ENCODE data around the gene FGA. TPM values are rescaled to one million over a fixed set of nuclear protein-coding genes. Genes with fewer than 3 reads are reported as not detected.

The FGA gene
- total RNA-seq, 1 experiment from 2014 or later = not detected

DNA sequence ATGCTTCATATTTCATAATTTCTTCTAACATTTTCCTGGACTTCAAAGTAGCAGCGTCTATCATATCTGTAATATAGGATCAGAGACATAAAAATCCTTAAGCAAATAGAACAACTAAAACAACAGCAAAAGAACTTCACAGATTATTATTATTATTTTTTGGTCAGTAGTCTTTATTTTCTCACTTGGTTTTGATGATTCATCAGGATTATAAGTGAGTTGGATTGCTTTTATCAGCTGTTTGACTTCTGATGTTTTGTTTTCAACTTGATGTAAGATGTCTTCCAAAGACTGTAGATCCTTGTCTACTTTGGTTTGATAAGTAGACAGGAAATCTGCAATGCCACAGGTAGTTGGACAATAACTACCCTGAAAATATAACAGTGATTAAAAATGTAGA lies 21.3 kb upstream of the FGA start:
- no peak overlapping the region for H3K27ac ChIP-seq (ENCODE audit: low read length)
- no peaks in the 10 kb centered on the region for H3K27me3 ChIP-seq (ENCODE audit: low read length)
- H3K9me2 ChIP-seq (replicated peaks; ENCODE audit: low read length) = no peaks in the 10 kb centered on the region
- no peak overlapping the region for H2AFZ ChIP-seq (ENCODE audit: low read length)
- no peak for DNase-seq
- H3K79me2 ChIP-seq (ENCODE audit: low read length) = no peaks in the 10 kb centered on the region
- no peak overlapping the region for H3K4me2 ChIP-seq (ENCODE audit: low read length)
- intact Hi-C loops (cut with micrococcal nuclease) = no loop called here
- no peaks in the 10 kb centered on the region for H3F3A ChIP-seq (ENCODE audit: low read length, unreplicated experiment)
- BruUV-seq (replicated peaks) = no TSS peak
- ChIA-PET POLR2A (ENCODE audit: unreplicated experiment) (interaction anchor here (0.6 kb wide), 1 partner anchor 209 kb away, joined by 3 read pairs; no protein-coding TSS in a partner anchor), CTCF (no interaction called here)
- H3K36me3 ChIP-seq (ENCODE audit: low read depth, low read length) = no peaks in the 10 kb centered on the region
- H3K9me3 ChIP-seq (ENCODE audit: low read length) = no peaks in the 10 kb centered on the region
- no peak overlapping the region for H3K4me3 ChIP-seq (ENCODE audit: low read length)
- ATAC-seq = no peak
- TF ChIP-seq EZH2phosphoT487 (IDR thresholded peaks at IDR 0.05; ENCODE audit: borderline replicate concordance, low read length) (no peak), EZH2 (IDR thresholded peaks at IDR 0.05; ENCODE audit: low read length, unreplicated experiment) (no peak)
- TF ChIP-seq, protein P1, sequence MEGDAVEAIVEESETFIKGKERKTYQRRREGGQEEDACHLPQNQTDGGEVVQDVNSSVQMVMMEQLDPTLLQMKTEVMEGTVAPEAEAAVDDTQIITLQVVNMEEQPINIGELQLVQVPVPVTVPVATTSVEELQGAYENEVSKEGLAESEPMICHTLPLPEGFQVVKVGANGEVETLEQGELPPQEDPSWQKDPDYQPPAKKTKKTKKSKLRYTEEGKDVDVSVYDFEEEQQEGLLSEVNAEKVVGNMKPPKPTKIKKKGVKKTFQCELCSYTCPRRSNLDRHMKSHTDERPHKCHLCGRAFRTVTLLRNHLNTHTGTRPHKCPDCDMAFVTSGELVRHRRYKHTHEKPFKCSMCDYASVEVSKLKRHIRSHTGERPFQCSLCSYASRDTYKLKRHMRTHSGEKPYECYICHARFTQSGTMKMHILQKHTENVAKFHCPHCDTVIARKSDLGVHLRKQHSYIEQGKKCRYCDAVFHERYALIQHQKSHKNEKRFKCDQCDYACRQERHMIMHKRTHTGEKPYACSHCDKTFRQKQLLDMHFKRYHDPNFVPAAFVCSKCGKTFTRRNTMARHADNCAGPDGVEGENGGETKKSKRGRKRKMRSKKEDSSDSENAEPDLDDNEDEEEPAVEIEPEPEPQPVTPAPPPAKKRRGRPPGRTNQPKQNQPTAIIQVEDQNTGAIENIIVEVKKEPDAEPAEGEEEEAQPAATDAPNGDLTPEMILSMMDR (conservative IDR thresholded peaks at IDR 0.05; ENCODE audit: low read depth, low read length) = no peak
- no peak overlapping the region for H3K9ac ChIP-seq (ENCODE audit: low read length)
- no peaks in the 10 kb centered on the region for H4K20me1 ChIP-seq (ENCODE audit: low read length)
- no peaks in the 10 kb centered on the region for H3K4me1 ChIP-seq (ENCODE audit: insufficient read depth, low read length)

GRCh38 chr4:154610582-154610981 lies 20.0 kb upstream of the FGA start:
- H3K9me3 ChIP-seq (ENCODE audit: low read length) = no peaks in the 10 kb centered on the region
- no peak overlapping the region for H3K9ac ChIP-seq (ENCODE audit: low read length)
- no peak overlapping the region for H3K27ac ChIP-seq (ENCODE audit: low read length)
- no peak overlapping the region for H3K4me2 ChIP-seq (ENCODE audit: low read length)
- CTCF ChIA-PET = no interaction called here
- intact Hi-C loops (cut with micrococcal nuclease) = no loop called here
- BruUV-seq (replicated peaks) = no TSS peak
- H3K27me3 ChIP-seq (ENCODE audit: low read length) = no peaks in the 10 kb centered on the region
- no peak overlapping the region for H2AFZ ChIP-seq (ENCODE audit: low read length)
- no peaks in the 10 kb centered on the region for H3K79me2 ChIP-seq (ENCODE audit: low read length)
- no peaks in the 10 kb centered on the region for H3K4me1 ChIP-seq (ENCODE audit: insufficient read depth, low read length)
- TF ChIP-seq EZH2 (IDR thresholded peaks at IDR 0.05; ENCODE audit: low read length, unreplicated experiment) = no peak
- H3F3A ChIP-seq (ENCODE audit: low read length, unreplicated experiment) = no peaks in the 10 kb centered on the region
- H3K4me3 ChIP-seq (ENCODE audit: low read length) = no peak overlapping the region
- ATAC-seq = no peak
- H3K36me3 ChIP-seq (ENCODE audit: low read depth, low read length) = no peaks in the 10 kb centered on the region
- POLR2A ChIA-PET (ENCODE audit: unreplicated experiment) = no interaction called here
- no peaks in the 10 kb centered on the region for H3K9me2 ChIP-seq (replicated peaks; ENCODE audit: low read length)
- no peaks in the 10 kb centered on the region for H4K20me1 ChIP-seq (ENCODE audit: low read length)
- DNase-seq = no peak

- no peaks in the 10 kb centered on the region for H3F3A ChIP-seq (ENCODE audit: low read length, unreplicated experiment)
- POLR2A ChIA-PET (ENCODE audit: unreplicated experiment) = no interaction called here
- TF ChIP-seq EZH2 (IDR thresholded peaks at IDR 0.05; ENCODE audit: low read length, unreplicated experiment) (no peak), EZH2phosphoT487 (IDR thresholded peaks at IDR 0.05; ENCODE audit: borderline replicate concordance, low read length) (no peak)
- TF ChIP-seq, protein P1 (conservative IDR thresholded peaks at IDR 0.05; ENCODE audit: low read depth, low read length) = no peak
- H3K4me2 ChIP-seq (ENCODE audit: low read length) = no peak overlapping the region
- no peak overlapping the region for H3K4me3 ChIP-seq (ENCODE audit: low read length)
- H3K9me2 ChIP-seq (replicated peaks; ENCODE audit: low read length) = no peaks in the 10 kb centered on the region
- no TSS peak for BruUV-seq (replicated peaks)
- ATAC-seq = no peak
- H3K27me3 ChIP-seq (ENCODE audit: low read length) = no peaks in the 10 kb centered on the region
- H2AFZ ChIP-seq (ENCODE audit: low read length) = no peak overlapping the region
- no peak for DNase-seq
- CTCF ChIA-PET = no interaction called here
- no peaks in the 10 kb centered on the region for H4K20me1 ChIP-seq (ENCODE audit: low read length)
- intact Hi-C loops (cut with micrococcal nuclease) = no loop called here
- no peaks in the 10 kb centered on the region for H3K9me3 ChIP-seq (ENCODE audit: low read length)
- no peak overlapping the region for H3K9ac ChIP-seq (ENCODE audit: low read length)
- no peaks in the 10 kb centered on the region for H3K36me3 ChIP-seq (ENCODE audit: low read depth, low read length)
- peaks cover 8% of the 10 kb centered on the region; the same call in 1 of the 2 replicates for H3K4me1 ChIP-seq (ENCODE audit: insufficient read depth, low read length)
- no peaks in the 10 kb centered on the region for H3K79me2 ChIP-seq (ENCODE audit: low read length)
- H3K27ac ChIP-seq (ENCODE audit: low read length) = no peak overlapping the region
These were observed 19.0 kb upstream of the FGA start for GRCh38 chr4:154609532-154609931.

Data from PC-3 (cell line).